Ovary (tissue), 3 donors: ENCODE results near the gene FXYD1.

Source experiments
- EP300 ChIP-seq: sonication (generic); formaldehyde crosslinking; IDR thresholded peaks from one replicate; pipeline ENCODE4 v1.6.1; 2017; ENCODE audit warnings: antibody characterized with exemption
- POLR2A ChIP-seq: fragments of 450-650 bp; IDR thresholded peaks from one replicate; pipeline ENCODE4 v1.6.1; 2017; ENCODE audit warnings: antibody characterized with exemption, mild to moderate bottlenecking, moderate library complexity
- TF ChIP-seq, protein P1 (sequence below), 3 donors: fragments of 450-650 bp in 2 of 3; fragments of 200-600 bp in 1 of 3; IDR thresholded peaks; one replicate each; pipeline versions ENCODE4 v1.5.1 to v1.8.0; 2016 to 2022; ENCODE audit warnings: antibody characterized with exemption in 3 of 3, mild to moderate bottlenecking in 1 of 3
- donor health status: DM: no; HTN: no; CAD: no.

DNA sequence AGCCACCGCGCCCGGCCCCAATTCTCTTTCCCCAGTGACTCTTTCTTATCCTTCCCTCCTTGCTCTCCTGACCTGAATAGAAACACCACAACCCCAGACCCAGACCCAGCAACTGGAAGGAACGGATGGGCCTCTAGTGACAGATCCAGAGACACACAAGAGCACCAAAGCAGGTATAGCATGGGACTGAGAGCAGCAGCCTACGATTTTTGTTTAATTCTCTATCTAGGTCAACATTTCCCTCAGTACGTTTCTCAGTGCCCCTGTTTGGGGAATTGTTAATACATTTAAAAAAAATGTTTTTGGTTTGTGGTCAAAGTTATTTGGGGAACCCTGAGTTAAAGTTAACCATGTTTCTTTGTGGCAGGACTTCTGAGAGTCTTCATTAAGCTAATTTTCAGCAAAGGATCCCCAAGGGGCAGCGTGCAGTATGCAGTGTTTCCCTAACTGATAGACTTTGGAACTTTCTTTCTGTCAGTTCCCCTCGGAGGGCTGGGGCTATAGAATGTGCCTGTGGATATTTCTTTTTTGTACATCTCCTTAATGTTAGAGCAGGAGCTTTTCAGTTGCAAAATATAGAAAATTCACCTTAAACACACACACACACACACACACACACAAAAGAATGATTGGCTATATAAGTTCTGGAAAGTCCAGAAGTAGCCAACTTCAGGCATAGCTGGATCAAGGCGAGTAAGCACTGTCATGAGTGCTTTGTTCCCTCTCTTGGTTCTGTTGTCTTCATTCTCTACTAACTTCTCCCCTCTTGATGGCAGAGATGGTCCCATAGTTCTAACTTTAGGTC is 22.2 kb downstream of the FXYD1 start:
- TF ChIP-seq, protein P1, sequence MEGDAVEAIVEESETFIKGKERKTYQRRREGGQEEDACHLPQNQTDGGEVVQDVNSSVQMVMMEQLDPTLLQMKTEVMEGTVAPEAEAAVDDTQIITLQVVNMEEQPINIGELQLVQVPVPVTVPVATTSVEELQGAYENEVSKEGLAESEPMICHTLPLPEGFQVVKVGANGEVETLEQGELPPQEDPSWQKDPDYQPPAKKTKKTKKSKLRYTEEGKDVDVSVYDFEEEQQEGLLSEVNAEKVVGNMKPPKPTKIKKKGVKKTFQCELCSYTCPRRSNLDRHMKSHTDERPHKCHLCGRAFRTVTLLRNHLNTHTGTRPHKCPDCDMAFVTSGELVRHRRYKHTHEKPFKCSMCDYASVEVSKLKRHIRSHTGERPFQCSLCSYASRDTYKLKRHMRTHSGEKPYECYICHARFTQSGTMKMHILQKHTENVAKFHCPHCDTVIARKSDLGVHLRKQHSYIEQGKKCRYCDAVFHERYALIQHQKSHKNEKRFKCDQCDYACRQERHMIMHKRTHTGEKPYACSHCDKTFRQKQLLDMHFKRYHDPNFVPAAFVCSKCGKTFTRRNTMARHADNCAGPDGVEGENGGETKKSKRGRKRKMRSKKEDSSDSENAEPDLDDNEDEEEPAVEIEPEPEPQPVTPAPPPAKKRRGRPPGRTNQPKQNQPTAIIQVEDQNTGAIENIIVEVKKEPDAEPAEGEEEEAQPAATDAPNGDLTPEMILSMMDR (IDR thresholded peaks at IDR 0.05), result no peak
- TF ChIP-seq POLR2A (no peak), EP300 (no peak)
